Breast epithelium (tissue), 4 donors: Measurements from ENCODE around the gene FER. TPM values are rescaled to one million over a fixed set of nuclear protein-coding genes. Genes with fewer than 3 reads are reported as not detected.

ENCODE experiments used
- DNase-seq, 2 donors: peaks; one replicate each; pipeline ENCODE4 v3.0.0-alpha.2; 2019; ENCODE audit warnings: low spot score in 2 of 2
- H3K27ac ChIP-seq, 2 donors: fragments of 200-600 bp; sonication (generic) in 1 of 2; one replicate each; pipeline ENCODE4 v1.5.1; 2016 to 2019; ENCODE audit warnings: mild to moderate bottlenecking in 1 of 2
- H3K27me3 ChIP-seq, 2 donors: fragments of 200-600 bp; sonication (generic) in 1 of 2; one replicate each; pipeline versions ENCODE4 v1.5.1 to v1.6.0; 2017 to 2019; ENCODE audit warnings: control low read depth in 1 of 2, mild to moderate bottlenecking in 1 of 2
- H3K36me3 ChIP-seq: fragments of 200-600 bp; one replicate; pipeline ENCODE4 v1.5.1; 2019
- H3K4me1 ChIP-seq, 2 donors: fragments of 200-600 bp; sonication (generic); one replicate each; pipeline ENCODE4 v1.5.1; 2016 to 2019; ENCODE audit warnings: control low read depth in 1 of 2
- H3K4me3 ChIP-seq, 3 donors: fragments of 200-600 bp; sonication (generic); 1 replicate in 2 of 3; 2 replicates in 1 of 3; pipeline ENCODE4 v1.5.1; 2016 to 2019; ENCODE audit warnings: mild to moderate bottlenecking in 3 of 3, moderate library complexity in 2 of 3
- H3K9me3 ChIP-seq, 2 donors: fragments of 200-600 bp; sonication (generic) in 1 of 2; one replicate each; pipeline ENCODE4 v1.5.1; 2016 to 2019; ENCODE audit warnings: control low read depth in 1 of 2
- POLR2A ChIP-seq: fragments of 450-650 bp; IDR thresholded peaks from one replicate; pipeline ENCODE4 v1.6.1; 2016; ENCODE audit warnings: antibody characterized with exemption, mild to moderate bottlenecking, moderate library complexity
- POLR2AphosphoS5 ChIP-seq, 3 donors: sonication (generic); formaldehyde crosslinking; IDR thresholded peaks; one replicate each; pipeline ENCODE4 v1.6.1; 2017; ENCODE audit warnings: antibody characterized with exemption in 3 of 3
- intact Hi-C: fragments of 100-400 bp; cut with DNase I; formaldehyde crosslinking; loops from one replicate; pipeline ENCODE4 v1.15.1; 2023; ENCODE audit warnings: low total_unique reads
- total RNA-seq, 3 donors: library from RNA; depleted of rRNA; stranded (reverse); fragments of >200 nt; gene quantifications; one replicate each; pipeline ENCODE4 v1.1.0, GENCODE V29; 2016
- TF ChIP-seq, protein P1 (sequence below), 3 donors: fragments of 450-650 bp; IDR thresholded peaks; one replicate each; pipeline ENCODE4 v1.5.1; 2016 to 2017; ENCODE audit warnings: antibody characterized with exemption in 3 of 3, mild to moderate bottlenecking in 3 of 3, moderate library complexity in 3 of 3

Gene FER
- total RNA-seq, 3 donors from 2014 or later, result 24.3 to 27.8 (median 27.2) TPM

DNA sequence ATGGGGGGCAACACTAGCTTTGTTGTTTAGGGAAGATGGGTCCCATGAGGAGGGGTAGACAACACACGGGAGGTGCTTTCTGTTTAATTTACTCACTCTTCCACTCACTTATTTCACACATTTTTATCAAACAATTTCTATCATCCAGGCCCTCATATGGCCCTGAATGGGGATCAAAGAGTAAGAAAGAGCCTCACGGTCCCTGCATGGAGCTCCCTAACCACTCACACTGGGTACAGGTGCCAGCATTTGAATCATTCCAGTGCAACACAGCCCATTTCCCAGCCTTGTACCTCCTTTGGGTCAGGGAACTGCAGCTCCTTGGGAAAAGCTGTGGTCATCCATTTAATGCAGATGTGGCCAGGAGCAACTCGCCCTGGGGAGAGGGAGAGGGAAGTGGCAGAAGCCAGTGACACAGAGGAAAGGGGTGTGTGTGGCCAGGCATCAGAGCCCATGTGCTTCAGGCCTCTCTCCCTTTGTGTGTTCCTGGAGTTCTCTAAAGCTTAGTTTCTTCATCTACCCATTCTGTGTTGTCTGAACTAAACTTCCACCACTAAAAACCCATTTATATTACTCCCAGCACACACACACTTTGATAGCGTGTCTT, 476.7 kb downstream of the FER start:
- Histone ChIP-seq H3K9me3 (no peaks in the 10 kb centered on the region), H3K27ac (no peak overlapping the region), H3K27me3 (no peaks in the 10 kb centered on the region), H3K36me3 (no peaks in the 10 kb centered on the region), H3K4me1 (no peaks in the 10 kb centered on the region), H3K4me3 (no peak overlapping the region)
- DNase-seq, result no peak
- TF ChIP-seq, protein P1, sequence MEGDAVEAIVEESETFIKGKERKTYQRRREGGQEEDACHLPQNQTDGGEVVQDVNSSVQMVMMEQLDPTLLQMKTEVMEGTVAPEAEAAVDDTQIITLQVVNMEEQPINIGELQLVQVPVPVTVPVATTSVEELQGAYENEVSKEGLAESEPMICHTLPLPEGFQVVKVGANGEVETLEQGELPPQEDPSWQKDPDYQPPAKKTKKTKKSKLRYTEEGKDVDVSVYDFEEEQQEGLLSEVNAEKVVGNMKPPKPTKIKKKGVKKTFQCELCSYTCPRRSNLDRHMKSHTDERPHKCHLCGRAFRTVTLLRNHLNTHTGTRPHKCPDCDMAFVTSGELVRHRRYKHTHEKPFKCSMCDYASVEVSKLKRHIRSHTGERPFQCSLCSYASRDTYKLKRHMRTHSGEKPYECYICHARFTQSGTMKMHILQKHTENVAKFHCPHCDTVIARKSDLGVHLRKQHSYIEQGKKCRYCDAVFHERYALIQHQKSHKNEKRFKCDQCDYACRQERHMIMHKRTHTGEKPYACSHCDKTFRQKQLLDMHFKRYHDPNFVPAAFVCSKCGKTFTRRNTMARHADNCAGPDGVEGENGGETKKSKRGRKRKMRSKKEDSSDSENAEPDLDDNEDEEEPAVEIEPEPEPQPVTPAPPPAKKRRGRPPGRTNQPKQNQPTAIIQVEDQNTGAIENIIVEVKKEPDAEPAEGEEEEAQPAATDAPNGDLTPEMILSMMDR (IDR thresholded peaks at IDR 0.05), result no peak
- TF ChIP-seq POLR2AphosphoS5 (IDR thresholded peaks at IDR 0.05) (no peak), POLR2A (no peak)
- intact Hi-C loops, result no loop called here

DNA sequence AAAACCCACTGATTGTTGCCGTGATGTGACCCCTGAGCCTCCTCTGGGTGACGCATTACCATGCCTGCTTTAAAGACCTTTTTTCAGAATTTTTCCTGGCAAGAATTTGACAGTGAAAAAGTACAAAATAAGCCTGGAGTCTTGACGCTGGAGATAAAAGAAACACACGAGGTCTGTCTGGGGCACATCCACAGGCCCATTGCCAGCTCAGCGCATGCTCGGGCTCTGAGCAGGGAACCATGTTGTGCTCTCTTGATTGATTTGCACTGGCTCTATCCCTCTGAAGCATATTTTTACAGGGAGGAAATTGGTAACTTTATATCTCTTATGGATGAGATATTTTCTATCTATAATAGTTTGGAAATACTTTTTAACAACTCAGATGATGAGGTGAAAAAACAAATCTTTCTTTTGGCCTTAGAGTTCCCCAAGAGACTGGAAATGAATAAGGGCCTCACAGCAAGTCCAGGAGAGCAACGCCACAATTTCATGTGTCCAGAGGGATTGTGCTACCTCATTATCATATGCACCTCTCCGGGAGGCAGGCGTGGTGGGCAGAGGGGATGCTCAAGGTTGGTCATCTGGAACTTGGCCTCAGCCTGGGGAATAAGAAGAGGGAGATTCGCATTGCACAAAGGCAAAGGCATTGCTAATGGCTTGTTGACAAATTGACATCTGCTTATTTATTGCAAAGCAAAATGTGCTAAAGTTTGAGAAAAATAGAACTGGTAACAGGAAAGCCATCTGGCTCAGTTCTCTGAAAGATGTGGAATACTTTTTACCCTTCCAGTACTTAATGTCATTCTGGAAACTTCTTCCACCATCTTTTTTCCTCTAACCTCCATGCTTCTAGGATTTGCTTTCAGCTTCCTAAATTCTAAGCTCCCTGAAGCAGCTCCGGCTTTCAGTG, 478.3 kb downstream of the FER start:
- no peaks in the 10 kb centered on the region for H3K4me1 ChIP-seq
- H3K9me3 ChIP-seq, result no peaks in the 10 kb centered on the region
- H3K4me3 ChIP-seq, result no peak overlapping the region
- TF ChIP-seq POLR2AphosphoS5 (IDR thresholded peaks at IDR 0.05) (no peak), POLR2A (no peak)
- TF ChIP-seq, protein P1 (IDR thresholded peaks at IDR 0.05), result no peak
- intact Hi-C loops, result no loop called here
- no peaks in the 10 kb centered on the region for H3K36me3 ChIP-seq
- H3K27ac ChIP-seq, result no peak overlapping the region
- DNase-seq, result no peak
- H3K27me3 ChIP-seq, result no peaks in the 10 kb centered on the region

DNA sequence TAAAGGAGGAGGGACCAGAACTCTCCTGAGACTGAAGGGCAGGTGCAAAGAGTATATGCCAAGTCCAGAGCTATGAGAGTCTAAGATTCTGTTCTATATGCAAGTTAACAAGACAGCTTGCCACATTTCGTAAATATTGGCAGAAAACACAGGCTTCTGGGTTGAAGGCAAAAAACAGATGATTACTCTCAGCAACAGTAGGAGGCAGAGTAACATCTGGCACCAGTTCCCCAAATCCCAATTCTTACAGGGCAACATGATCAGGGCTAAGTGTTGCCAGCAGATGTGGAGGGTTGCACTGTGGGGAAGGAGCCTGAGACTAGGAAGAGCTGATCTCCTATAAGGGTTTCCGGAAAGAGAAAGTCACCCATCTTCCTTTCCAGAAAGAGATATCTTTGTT, 482.7 kb downstream of the FER start:
- Histone ChIP-seq H3K9me3 (peaks cover 4 to 5% of the 10 kb centered on the region in 2 donors), H3K4me1 (no peaks in the 10 kb centered on the region), H3K36me3 (no peaks in the 10 kb centered on the region), H3K27me3 (no peaks in the 10 kb centered on the region), H3K27ac (no peak overlapping the region), H3K4me3 (no peak overlapping the region)
- TF ChIP-seq POLR2A (no peak), POLR2AphosphoS5 (IDR thresholded peaks at IDR 0.05) (no peak)
- TF ChIP-seq, protein P1 (IDR thresholded peaks at IDR 0.05), result no peak
- no peak for DNase-seq
- intact Hi-C loops, result no loop called here

DNA sequence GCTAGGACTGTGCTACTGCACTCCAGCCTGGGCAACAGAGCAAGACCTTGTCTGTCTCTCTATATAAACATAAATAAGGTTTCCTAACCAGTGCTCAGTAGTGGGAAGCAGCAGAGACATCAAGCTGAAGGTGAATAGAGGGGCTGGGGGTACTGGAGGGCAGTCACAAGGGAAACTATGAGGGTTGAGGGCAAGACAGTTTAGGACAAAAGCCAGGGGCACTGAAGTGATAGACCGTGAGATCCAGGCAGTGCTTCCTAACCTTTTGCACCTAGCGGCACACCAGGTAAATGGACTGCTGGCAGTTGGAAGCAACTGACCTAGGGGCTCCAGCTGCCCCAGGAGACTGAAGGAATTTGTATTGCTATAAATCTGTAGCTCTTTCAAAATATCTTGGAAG, 483.6 kb downstream of the FER start:
- no peaks in the 10 kb centered on the region for H3K27me3 ChIP-seq
- TF ChIP-seq, protein P1 (IDR thresholded peaks at IDR 0.05), result no peak
- TF ChIP-seq POLR2AphosphoS5 (IDR thresholded peaks at IDR 0.05), result no peak
- no peak for TF ChIP-seq POLR2A
- no peaks in the 10 kb centered on the region for H3K4me1 ChIP-seq
- H3K4me3 ChIP-seq, result no peak overlapping the region
- no peak overlapping the region for H3K27ac ChIP-seq
- peaks cover 14% of the 10 kb centered on the region in 2 donors for H3K9me3 ChIP-seq
- DNase-seq, result no peak
- no peaks in the 10 kb centered on the region for H3K36me3 ChIP-seq
- intact Hi-C loops, result no loop called here

DNA sequence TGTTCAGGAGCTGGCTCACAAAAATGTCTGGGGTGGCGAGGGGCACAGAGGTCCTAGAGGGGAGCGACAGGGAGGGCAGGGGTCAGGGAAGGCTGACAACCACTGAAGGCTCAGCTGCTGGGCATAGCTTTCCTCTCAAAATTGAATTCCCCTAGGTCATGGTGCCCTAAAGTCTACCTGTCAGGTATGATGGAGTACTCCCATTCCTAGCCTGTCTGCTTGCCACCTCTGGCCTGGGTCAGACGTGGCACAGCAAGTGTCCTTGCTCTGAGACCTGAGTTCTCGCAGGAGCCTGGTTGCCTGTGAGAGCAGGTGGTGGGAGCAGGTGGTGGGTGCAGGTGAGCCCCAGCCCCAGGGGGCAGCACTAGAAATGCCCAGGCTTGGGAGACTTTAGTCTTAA, 486.7 kb downstream of the FER start:
- H3K4me1 ChIP-seq, result no peaks in the 10 kb centered on the region
- no peak for TF ChIP-seq POLR2AphosphoS5 (IDR thresholded peaks at IDR 0.05)
- TF ChIP-seq POLR2A, result no peak
- TF ChIP-seq, protein P1 (IDR thresholded peaks at IDR 0.05), result no peak
- no peak for DNase-seq
- no peak overlapping the region for H3K4me3 ChIP-seq
- intact Hi-C loops, result no loop called here
- no peak overlapping the region for H3K27ac ChIP-seq
- H3K27me3 ChIP-seq, result no peaks in the 10 kb centered on the region
- H3K36me3 ChIP-seq, result no peaks in the 10 kb centered on the region
- peaks cover 20 to 24% of the 10 kb centered on the region in 2 donors for H3K9me3 ChIP-seq
